A673 (cell line): ENCODE results near the gene PURB.

Experiments
- EZH2 ChIP-seq: fragments of 200-600 bp; sonication (generic); IDR thresholded peaks from 2 replicates; pipeline ENCODE4 v1.6.1; 2017; ENCODE audit warnings: borderline replicate concordance, low read depth, mild to moderate bottlenecking, mixed read lengths, antibody characterized with exemption, low read length; ENCODE audit not compliant: poor library complexity, severe bottlenecking
- TF ChIP-seq, protein P1 (sequence below): fragments of 300-800, 200-600 bp; sonication (generic); conservative IDR thresholded peaks from 2 replicates; pipeline ENCODE4 v1.5.1; 2017; ENCODE audit warnings: low read depth, mild to moderate bottlenecking, antibody characterized with exemption, low read length, moderate library complexity, mixed read lengths

DNA sequence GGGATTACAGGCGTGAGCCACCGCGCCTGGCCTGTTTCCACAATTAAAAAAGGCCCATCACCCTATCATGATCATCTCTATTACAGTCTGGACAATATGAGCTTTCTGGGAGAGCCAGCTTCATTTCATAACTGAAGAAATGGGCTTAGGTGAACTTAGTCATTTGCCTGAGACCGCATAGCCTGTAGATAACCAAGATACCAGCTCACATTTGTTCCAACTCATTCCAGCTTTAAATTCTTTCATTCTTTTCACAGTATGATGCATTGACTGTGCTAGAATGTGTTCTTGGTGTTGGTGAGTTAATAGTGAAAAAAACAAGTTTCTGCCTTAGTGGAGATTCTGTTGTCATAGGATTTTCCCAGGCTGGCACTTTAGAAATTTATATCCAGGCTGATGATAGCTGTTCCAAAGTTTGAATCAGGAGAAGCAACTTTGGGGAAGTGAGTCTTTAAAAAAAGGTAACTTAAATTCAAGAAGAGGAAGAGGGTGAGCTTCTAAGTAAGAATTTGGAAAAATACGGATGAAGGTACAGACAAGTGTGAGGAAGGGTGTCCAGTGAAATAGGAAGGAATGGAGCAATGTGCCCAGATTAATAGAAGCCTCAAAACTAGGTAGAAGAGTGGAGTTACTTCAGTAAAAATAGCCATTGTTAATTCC lies 35.3 kb downstream of the PURB start:
- no peak for TF ChIP-seq EZH2
- TF ChIP-seq, protein P1, sequence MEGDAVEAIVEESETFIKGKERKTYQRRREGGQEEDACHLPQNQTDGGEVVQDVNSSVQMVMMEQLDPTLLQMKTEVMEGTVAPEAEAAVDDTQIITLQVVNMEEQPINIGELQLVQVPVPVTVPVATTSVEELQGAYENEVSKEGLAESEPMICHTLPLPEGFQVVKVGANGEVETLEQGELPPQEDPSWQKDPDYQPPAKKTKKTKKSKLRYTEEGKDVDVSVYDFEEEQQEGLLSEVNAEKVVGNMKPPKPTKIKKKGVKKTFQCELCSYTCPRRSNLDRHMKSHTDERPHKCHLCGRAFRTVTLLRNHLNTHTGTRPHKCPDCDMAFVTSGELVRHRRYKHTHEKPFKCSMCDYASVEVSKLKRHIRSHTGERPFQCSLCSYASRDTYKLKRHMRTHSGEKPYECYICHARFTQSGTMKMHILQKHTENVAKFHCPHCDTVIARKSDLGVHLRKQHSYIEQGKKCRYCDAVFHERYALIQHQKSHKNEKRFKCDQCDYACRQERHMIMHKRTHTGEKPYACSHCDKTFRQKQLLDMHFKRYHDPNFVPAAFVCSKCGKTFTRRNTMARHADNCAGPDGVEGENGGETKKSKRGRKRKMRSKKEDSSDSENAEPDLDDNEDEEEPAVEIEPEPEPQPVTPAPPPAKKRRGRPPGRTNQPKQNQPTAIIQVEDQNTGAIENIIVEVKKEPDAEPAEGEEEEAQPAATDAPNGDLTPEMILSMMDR = no peak
